Fibroblast of lung (primary cell): ENCODE data around the gene ATRN.

Source experiments
- CTCF ChIP-seq, 2 donors: IDR thresholded peaks in 1 of 2; conservative IDR thresholded peaks in 1 of 2; 1 replicate in 1 of 2; 2 replicates in 1 of 2; pipeline ENCODE4 v1.5.1; 2011 to 2012; ENCODE audit warnings: low read length in 2 of 2, control low read depth in 1 of 2, inconsistent platforms in 1 of 2, low read depth in 1 of 2, mild to moderate bottlenecking in 1 of 2
- EZH2 ChIP-seq: IDR thresholded peaks from 2 replicates; pipeline ENCODE4 v1.5.1; 2012; ENCODE audit warnings: low read length, control low read depth, mild to moderate bottlenecking; ENCODE audit errors: missing control alignments

GRCh38 chr20:3477861-3478544 lies 7.2 kb downstream of the ATRN start:
- no peak for TF ChIP-seq CTCF (conservative IDR thresholded peaks at IDR 0.05 in 1 of 2, IDR thresholded peaks at IDR 0.05 in 1 of 2; ENCODE audit: low read depth in 1 of 2, low read length in 2 of 2)
- no peak for TF ChIP-seq EZH2
